Thoracic aorta (tissue), 2 donors: ENCODE results near the gene CAMKMT. TPM values are rescaled to one million over a fixed set of nuclear protein-coding genes. Genes with fewer than 3 reads are reported as not detected.

Source experiments
- ATAC-seq: fragments of 150-250 bp; one replicate; pipeline ENCODE4 v1.8.0; 2017; ENCODE audit warnings: low read depth; ENCODE audit not compliant: insufficient number of reproducible peaks, low FRiP score
- DNase-seq: peaks from one replicate; pipeline ENCODE4 v3.0.0-alpha.2; 2020; ENCODE audit warnings: low spot score
- H3K27ac ChIP-seq, 2 donors: fragments of 200-600 bp; sonication (generic); 1 replicate in 1 of 2; 2 replicates in 1 of 2; pipeline ENCODE4 v1.5.1; 2016; ENCODE audit warnings: mild to moderate bottlenecking in 2 of 2, moderate library complexity in 2 of 2
- H3K27me3 ChIP-seq: fragments of 200-600 bp; sonication (generic); replicated peaks from 2 replicates; pipeline ENCODE4 v1.6.0; 2016; ENCODE audit warnings: mild to moderate bottlenecking; ENCODE audit not compliant: insufficient read depth
- H3K36me3 ChIP-seq: fragments of 200-600 bp; sonication (generic); one replicate; pipeline ENCODE4 v1.5.1; 2016
- H3K4me1 ChIP-seq, 2 donors: fragments of 200-600 bp; sonication (generic); 1 replicate in 1 of 2; 2 replicates in 1 of 2; pipeline versions ENCODE4 v1.5.1 to v1.6.0; 2016; ENCODE audit warnings: low read depth in 2 of 2, mild to moderate bottlenecking in 1 of 2; ENCODE audit not compliant: control insufficient read depth in 1 of 2
- H3K4me3 ChIP-seq: fragments of 200-600 bp; sonication (generic); 2 replicates; pipeline ENCODE4 v1.5.1; 2016; ENCODE audit warnings: mild to moderate bottlenecking
- H3K9me3 ChIP-seq: fragments of 200-600 bp; sonication (generic); 2 replicates; pipeline ENCODE4 v1.5.1; 2016
- total RNA-seq, 2 donors: library from RNA; depleted of rRNA; stranded (reverse); fragments of >200 nt; gene quantifications; one replicate each; pipeline versions ENCODE4 v1.1.0 to v1.2.3, GENCODE V29; 2016
- TF ChIP-seq, protein P1 (sequence below): fragments of 200-600 bp; sonication (generic); IDR thresholded peaks from one replicate; pipeline ENCODE4 v1.5.1; 2019; ENCODE audit warnings: antibody characterized with exemption

Gene CAMKMT
- total RNA-seq, 2 donors from 2014 or later, result 4.7 to 11.6 TPM

GRCh38 chr2:44817673-44818335, 456.1 kb downstream of the CAMKMT start:
- no peak overlapping the region for H3K27ac ChIP-seq
- ATAC-seq (no peak), DNase-seq (no peak)
- H3K27me3 ChIP-seq, result no peaks in the 10 kb centered on the region
- no peak overlapping the region for H3K4me3 ChIP-seq
- no peaks in the 10 kb centered on the region for H3K36me3 ChIP-seq
- no peaks in the 10 kb centered on the region for H3K9me3 ChIP-seq
- no peaks in the 10 kb centered on the region for H3K4me1 ChIP-seq
- TF ChIP-seq, protein P1, sequence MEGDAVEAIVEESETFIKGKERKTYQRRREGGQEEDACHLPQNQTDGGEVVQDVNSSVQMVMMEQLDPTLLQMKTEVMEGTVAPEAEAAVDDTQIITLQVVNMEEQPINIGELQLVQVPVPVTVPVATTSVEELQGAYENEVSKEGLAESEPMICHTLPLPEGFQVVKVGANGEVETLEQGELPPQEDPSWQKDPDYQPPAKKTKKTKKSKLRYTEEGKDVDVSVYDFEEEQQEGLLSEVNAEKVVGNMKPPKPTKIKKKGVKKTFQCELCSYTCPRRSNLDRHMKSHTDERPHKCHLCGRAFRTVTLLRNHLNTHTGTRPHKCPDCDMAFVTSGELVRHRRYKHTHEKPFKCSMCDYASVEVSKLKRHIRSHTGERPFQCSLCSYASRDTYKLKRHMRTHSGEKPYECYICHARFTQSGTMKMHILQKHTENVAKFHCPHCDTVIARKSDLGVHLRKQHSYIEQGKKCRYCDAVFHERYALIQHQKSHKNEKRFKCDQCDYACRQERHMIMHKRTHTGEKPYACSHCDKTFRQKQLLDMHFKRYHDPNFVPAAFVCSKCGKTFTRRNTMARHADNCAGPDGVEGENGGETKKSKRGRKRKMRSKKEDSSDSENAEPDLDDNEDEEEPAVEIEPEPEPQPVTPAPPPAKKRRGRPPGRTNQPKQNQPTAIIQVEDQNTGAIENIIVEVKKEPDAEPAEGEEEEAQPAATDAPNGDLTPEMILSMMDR, result no peak

GRCh38 chr2:44819061-44819460, 457.3 kb downstream of the CAMKMT start:
- H3K4me1 ChIP-seq, result no peaks in the 10 kb centered on the region
- H3K27ac ChIP-seq, result no peak overlapping the region
- TF ChIP-seq, protein P1, result no peak
- ATAC-seq, result no peak
- no peak overlapping the region for H3K4me3 ChIP-seq
- H3K9me3 ChIP-seq, result no peaks in the 10 kb centered on the region
- no peak for DNase-seq
- H3K36me3 ChIP-seq, result no peaks in the 10 kb centered on the region
- H3K27me3 ChIP-seq, result no peaks in the 10 kb centered on the region

DNA sequence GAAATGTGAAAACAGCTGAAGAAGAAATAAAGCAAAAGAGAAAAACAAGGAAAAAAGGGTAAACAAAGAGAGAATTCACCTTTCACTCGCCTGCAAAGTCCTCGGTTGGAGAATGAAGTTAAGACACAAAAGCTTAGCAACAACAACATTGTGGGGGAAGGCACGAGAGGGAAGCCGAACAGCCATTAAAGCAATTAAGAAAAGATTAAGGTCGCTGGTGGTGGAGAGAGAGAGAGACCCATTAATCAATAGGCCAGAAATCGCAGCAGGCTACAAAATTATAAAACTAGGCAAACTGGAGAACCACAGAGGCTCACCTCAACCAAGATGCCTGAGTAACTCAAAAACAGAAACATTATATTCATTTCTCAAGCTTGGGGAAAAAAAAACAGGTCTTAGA, 459.8 kb downstream of the CAMKMT start:
- TF ChIP-seq, protein P1, result no peak
- no peaks in the 10 kb centered on the region for H3K4me1 ChIP-seq
- DNase-seq (no peak), ATAC-seq (no peak)
- no peaks in the 10 kb centered on the region for H3K36me3 ChIP-seq
- no peak overlapping the region for H3K4me3 ChIP-seq
- H3K27ac ChIP-seq, result no peak overlapping the region
- H3K9me3 ChIP-seq, result no peaks in the 10 kb centered on the region
- no peaks in the 10 kb centered on the region for H3K27me3 ChIP-seq

GRCh38 chr2:44822174-44822573, 460.4 kb downstream of the CAMKMT start:
- Histone ChIP-seq H3K4me3 (no peak overlapping the region), H3K4me1 (no peaks in the 10 kb centered on the region), H3K9me3 (no peaks in the 10 kb centered on the region), H3K27ac (no peak overlapping the region), H3K27me3 (no peaks in the 10 kb centered on the region), H3K36me3 (no peaks in the 10 kb centered on the region)
- ATAC-seq (no peak), DNase-seq (no peak)
- TF ChIP-seq, protein P1, result no peak

Other genes starting within 250 kb of the CAMKMT start
- gene PPM1B, start 193.1 kb upstream of the CAMKMT start, total RNA-seq, result 10 to 100 TPM; 69.9 to 99.3 TPM
- under 1 TPM; 0.71 to 0.81 TPM for gene SLC3A1, start 86.5 kb upstream of the CAMKMT start, total RNA-seq
- 10 to 100 TPM; 56.0 to 65.2 TPM for gene PREPL, start 453 bp upstream of the CAMKMT start, total RNA-seq